EH (cell line): ENCODE measurements around the gene MC2R.

Experiments
- DNase-seq: peaks from one replicate; pipeline ENCODE4 v3.0.0-alpha.2; 2015; ENCODE audit warnings: low read depth

Gene MC2R

DNA sequence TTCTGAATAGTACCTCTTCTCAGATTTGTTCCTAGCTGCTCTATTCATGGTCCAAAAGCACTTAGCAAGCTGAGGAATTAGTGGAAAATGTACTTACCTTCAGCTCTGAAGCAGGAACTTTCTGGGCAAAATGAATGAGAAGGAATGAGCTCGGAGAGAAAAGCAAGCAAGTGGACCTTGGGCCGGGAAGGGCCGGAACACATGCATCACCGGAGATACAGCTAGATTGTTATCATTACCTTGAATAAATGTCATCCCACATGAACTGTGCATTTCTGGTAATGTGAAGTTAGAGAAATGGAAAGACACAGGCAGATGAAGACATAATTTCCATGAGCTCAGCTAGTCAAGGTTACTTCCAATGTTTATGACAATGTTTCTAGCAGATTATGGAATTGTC, at the start of gene MC2R:
Gene MC2R (minus strand): TSS at position 146 of the 400 bp plus-strand sequence. CDS start 30,018 bp downstream, outside the sequence.
- DNase-seq: no peak

DNA sequence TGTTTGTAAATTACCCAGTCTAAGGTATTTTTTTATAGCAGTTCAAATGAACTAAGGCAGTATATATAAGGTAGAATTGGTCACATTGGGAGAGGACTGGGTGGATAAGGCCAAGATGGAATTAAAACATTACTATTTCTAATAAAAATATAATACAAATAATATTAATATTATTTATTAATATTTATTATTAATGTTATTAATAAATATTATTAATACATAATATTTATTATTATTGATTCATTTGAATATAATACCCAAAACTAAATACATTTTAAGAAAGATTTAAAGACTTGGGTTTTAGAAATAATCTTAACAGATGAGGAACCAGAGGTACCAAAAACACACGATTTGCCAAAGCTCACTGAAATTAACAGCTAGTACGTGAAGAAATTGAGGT, 30.5 kb upstream of the MC2R start:
- DNase-seq: no peak

DNA sequence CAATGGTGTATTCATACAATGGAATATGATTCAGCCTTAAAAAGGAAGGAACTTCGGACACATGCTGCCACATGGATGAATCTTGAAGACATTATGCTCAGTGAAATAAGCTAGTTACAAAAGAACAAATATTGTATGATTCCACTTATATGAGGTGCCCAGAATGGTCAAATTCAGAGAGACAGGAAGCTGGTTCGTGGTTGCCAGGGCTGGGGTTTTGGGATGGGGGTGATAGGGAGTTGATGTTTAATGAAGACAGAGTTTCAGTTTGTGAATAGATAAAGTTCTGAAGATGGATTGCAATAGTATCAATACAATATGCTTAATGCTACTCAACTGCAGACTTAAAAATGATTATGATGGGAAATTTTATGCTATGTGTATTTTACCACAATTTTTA, 28.0 kb upstream of the MC2R start:
- no peak for DNase-seq

DNA sequence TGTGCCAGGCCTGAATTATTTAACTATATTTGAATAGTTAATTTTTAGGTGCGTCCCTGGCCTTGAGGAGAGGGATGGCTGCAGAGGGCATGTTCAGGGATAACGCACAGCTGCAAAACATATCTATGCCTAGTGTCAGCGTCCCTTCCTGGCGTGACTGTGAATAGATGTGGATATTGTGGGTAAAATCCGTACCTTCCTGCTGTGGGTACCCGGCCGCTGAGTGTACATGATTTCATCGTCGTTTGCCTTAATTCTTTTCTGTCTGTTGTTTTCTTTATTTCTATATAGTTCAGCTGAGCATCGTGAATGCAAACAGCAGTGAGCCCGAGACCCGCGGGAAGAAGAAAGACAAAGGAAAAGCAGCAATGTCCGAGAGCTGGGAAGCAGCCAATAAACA, 25.0 kb upstream of the MC2R start:
- no peak for DNase-seq

DNA sequence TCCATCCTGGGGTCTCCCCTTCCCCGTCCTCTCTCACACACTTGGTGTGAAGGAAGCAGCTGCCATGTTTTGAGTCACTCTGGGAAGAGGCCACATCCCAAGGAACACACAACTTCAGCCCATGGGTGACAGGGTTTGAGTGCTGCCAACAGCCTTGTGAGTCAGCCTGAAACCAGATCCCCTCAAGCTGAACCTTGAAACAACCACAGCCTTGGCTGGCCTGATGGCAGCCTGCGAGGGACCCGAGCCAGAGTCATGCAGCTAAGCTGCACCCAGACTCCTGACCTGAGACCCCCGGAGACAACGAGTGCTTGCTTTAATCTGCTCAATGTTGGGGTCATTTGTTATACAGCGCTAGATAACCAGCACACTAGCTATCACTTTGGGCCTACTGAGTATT, 19.3 kb upstream of the MC2R start:
- no peak for DNase-seq

DNA sequence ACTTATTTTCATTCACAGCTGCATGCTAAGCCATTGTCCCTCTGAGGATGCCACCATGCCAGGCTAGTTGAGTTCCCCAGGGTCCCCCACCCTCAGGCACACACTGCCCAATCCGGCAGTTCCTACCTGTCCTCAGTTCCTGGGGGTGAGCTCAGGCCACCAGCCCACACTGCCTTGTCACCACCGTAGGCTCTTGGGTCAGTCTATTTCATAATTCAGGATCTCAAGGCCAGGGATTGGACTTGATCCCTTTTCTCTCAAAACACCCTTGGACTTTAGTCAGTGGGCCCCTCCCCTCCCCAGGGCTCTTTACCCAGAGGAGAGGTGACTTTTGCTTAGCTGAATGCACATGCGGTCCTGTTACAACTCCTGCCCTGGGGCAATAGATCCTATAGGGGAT, 18.7 kb upstream of the MC2R start:
- DNase-seq: no peak

DNA sequence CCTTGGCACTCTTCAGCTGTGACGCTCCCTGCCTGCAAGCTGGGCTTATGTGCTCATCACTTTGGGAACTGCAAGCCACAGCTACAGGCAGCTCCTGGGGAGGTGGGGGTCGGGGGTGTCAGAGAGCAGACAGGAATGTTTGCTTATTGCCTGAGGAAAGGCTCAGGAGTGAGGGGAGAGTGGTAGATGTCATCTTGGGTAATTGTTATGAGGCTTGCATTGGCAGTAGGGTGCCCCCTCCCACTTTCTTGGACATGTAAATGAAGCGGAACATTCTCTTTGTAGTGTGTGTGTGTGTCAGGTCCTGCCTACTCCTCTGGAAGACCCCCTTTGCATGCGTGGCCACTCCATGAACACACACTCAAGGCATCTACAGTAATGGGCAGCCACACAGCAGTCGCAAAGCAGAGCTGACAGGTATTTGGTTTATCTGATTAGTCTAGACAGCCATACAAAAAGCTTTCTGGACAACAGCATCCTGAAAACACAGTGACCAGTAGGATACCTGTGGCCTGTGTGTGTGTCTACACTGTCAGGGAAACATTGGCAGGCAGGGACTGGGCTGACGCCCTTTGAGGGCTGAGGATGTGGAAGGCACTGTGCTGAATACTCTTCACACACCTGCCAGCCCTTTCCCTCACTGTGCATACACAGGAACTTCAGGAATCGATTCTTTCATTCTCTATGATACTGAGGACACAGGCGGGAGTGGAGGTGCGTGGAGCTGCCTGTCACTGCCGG, 17.1 kb upstream of the MC2R start:
- DNase-seq: no peak

DNA sequence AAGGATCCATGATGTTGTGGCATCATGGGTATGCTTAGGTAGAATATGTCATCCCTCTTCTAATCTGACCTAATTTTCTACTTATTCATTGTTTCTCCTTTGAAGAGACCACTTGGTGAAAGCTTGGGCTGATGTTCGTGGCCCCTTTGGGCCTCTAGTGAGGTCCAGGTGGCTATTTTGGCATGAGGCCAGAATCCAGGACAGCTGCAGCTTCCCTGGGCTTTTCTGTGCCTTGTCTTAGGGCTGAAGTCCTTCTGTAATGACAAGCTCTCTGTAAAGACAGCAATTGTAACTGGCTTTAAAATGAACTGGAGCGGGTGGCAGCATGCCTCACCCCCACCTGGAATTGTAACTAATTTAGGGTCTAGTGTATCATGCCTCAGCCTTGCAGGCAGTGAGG, 15.6 kb upstream of the MC2R start:
- DNase-seq: no peak

DNA sequence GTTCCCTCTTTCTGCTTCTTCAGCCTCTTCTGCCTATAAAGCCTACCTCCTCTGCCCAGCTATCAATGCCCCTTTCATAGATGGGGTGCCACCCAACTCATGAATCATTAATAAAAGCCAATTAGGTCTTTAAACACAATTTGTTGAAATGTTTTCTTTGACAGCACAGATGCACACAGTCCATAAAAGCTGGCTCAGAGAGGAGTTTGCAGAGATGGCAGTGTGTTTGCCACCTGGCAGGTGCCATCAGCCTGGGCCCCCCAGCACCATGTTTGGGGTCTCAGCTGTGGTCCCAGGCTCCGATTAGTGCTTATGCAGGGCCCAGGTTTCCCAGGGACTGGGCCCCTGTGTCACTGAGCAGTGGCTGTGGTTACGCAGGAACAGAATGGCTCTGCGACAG, 7.9 kb upstream of the MC2R start:
- DNase-seq: no peak

DNA sequence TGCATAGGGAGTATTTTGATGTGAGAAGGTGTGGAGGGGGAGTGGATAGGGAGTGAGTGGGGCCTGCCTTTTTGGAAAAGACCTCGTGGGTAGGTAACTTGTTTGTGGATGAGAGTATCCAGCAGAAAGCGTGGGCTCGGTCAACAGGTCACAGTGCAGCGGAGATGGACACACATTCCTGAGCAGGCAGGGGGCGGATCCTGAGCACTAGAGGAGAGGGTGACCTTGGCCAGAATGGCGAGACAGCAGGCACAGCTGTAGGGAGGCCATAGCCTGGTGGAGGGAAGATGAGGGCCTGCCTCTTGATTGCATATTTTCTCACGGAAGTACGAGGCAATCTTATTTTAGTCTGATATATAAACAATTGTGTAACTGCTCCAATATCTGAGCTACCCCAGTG, 3.6 kb upstream of the MC2R start:
- DNase-seq: no peak

DNA sequence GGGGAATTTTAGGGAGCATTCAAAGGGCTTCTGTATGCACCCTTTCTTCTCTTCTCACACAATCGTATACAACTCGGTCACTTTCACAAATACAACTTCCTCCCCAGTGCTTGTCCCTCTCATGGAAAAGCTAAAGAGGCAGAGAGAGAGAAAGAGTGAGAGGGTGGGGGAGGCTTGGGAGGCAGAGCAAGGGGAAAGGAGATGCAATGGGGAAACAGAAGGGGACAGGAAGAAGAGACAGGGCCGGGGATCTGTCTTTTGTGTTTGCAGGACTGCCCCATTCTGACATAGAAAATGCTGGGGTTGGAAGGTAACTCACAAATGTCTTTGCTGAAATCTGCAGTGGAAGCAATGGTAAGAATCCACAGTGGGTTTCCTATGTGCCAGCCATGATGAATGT, 2.1 kb upstream of the MC2R start:
- no peak for DNase-seq

DNA sequence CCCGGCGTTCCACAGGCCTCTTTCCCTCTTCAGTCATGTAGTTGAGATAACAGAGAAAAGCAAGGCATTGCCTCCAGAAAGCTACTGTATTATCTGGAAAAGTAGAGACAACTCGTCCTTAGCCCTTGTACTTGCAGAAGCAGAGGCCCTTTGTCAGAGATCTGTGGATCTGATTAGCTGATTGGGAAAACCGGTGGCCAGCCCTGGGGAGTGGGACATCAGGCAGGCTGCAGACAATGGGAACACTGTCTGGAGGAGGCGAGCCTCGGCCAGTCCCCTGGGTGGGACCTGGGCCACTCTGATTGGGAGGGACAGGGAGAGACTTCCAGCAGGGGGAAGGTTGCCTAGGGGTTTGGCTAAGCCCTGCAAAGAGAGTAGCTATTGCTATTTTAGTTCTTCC, 1.2 kb upstream of the MC2R start:
- no peak for DNase-seq

DNA sequence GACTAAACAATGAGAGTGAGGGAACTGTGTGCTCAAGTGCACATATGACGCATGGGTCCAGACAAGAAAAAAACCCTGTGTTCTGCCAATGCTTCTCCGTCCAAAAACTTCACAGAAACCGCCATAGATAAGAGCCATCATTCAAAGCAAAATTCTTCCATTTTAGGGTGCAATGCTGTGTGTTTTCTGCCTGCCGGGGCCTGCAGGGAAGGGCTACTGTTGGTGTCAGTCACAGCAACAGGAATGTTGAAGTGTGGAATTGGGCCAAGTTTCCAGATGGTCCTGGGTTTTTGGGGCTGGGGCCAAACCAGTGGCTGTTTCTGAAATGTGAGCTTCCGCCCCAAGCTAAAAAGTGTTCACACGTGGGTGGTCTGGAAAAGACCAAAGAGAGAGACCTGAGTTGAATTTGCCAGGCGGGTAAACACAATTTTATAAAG, 677 bp upstream of the MC2R start:
- DNase-seq: no peak

DNA sequence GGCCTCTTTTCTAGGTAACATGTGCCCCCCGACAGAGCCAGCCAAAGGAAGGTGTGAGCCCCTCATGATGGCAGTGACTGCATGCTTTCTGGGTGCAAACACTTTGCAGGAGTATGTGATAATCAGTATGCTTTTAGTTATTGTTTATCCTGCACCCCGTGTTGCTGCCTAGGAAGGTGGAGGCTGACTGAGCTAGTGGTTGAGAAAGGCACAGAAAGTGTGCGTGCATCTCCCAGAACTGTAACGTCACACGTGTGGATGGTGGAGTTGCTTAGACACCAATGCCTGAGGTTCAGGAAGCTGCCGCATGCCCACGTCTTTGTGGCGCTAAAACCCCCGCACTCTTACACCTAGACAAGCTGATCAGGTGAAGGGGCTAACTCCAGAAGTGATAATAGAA, 580 bp downstream of the MC2R start:
- no peak for DNase-seq

DNA sequence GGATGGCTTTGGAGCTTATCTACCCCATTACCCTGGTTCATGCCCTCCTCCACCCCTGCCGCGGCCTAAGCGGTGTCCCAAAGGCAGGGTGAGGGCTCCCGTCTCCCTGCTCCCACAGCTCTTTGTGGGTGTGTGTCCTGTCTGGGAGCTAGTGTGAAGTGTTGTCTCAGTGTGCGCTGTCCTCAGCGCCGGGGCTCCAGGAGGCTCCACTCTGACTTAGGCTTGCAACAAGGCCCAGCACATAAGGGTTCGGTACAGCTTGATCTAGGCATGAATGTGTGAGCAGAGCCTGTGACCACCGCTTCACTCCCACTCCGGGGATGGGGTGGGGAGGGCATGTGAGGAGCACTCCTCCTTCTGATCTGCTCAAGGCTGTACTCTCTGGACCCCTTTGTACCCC, 1.2 kb downstream of the MC2R start:
- no peak for DNase-seq

DNA sequence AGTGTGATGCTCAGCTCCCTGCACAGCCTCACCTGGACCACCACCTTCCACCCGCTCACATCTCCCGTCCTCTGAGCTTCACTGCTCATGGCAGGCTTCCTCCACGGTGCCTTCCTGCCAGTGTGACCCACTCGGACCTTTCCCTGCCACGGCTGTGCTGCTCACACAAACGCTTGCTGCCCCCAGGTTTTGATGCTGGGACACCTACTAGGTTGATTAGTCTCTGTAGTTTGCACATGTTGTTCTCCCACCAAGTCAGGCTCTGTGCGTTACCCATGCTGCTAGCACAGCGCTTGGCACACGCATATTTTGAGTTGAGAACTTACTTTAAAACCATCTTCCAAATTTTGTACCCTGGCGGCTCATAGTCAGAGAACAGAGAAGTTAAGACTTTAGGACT, 2.1 kb downstream of the MC2R start:
- DNase-seq: no peak

DNA sequence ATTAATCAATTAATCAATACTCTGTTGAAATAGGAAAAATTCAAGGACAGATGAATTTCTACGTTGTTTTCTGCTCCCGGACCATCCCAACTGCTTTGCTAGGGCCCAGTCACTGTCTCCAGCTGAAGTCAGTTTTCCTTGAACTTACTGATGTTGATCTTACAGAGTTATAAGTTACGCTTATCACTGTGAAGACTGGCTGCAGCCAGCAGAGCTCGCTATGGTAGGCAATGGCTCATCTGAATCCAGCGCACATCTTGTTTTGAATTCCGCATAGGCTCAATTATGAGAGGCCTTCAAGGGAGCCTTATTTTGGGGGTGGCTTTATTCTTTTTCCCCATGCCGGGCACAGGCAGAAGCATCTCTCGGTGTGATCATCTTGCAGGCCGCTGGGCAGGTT, 2.7 kb downstream of the MC2R start:
- DNase-seq: no peak

DNA sequence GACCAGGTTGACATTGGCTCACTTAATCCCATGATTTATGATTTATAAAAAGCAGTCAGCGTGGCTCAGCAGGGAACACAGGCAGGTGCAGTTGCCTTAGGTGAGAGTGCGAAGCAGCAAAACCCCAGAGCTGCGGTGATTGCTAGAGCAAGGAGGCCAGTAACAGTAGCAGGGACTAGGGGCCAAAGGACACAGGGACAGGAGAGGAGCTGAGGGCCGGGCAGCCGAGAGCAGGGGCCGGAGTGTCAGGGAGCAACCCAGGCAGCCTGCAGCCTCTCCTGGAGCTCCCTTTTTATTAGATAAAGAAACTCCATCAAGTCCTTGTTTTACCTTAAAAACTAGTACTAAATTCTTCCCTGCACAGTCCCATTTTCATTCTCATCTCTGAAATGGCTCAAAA, 4.3 kb downstream of the MC2R start:
- DNase-seq: no peak

DNA sequence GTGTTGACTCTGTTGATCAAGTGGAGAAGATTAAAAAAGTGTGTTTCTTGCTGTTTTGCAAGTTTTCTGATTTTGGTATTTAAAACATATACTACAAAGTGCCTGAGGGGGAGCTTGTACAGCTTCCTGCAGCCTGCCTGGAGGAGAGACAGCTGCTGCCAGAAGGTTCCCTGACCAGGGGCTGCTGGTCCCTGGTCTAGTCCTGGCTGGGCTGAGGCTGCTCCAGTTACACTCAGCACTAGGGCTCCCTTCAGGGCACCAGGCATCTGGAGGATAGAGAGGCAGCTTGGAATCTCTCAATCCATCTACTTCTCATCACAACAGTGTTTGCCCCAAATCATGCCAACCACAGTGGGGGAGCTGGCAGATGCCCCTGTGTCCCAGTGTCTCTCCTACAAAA, 4.8 kb downstream of the MC2R start:
- no peak for DNase-seq

DNA sequence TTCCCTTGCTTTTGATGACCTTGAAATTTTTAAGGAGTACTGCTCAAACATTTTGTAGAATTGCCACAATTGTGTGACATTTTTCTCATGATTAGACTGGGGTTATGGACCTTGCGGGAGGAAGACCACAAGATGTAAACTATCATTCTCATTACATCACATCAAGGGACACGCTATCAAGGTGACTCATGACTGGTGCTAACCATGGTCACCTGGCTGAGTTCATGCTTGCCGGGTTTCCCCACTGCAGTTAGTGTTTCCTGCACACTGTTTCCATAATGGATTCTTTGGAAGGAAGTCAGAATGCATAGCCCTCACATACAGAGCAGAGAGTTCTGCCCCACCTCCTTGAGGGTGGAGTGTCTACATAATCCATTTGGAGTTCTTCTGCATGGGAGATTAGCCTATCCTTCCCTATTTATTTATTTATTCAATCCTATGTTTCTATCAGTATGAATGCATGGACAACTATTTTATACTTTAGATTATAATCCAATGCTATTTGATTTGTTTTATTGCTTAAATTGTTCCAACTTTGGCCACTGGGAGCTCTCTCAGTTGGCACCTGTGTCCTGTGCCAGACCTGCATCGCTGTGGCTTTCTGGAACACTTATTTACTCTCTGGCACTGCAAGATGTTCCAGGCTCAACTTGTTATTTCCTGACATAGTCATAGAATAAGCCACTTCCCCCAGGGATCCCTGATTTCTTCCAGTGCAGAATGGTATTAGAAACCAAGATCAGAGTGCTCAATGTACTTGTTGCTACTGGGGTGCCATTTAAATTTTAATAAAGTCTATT, 6.0 kb downstream of the MC2R start:
- DNase-seq: no peak

DNA sequence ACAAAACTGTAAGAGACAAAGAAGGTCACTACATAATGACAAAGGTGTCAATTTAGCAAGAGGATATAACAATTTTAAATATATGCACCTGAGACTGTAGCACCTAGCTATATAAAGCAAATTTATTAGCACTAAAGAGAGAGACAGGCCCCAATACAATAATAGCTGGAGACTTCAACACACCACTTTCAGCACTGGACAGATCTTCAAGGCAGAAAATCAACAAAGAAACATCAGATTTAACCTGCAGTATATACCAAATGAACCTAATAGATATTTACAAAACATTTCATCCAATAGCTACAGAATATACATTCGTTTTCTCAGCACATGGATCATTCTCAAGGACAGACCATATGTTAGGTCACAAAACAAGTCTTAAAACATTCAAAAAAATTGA, 14.7 kb downstream of the MC2R start:
- DNase-seq: no peak

DNA sequence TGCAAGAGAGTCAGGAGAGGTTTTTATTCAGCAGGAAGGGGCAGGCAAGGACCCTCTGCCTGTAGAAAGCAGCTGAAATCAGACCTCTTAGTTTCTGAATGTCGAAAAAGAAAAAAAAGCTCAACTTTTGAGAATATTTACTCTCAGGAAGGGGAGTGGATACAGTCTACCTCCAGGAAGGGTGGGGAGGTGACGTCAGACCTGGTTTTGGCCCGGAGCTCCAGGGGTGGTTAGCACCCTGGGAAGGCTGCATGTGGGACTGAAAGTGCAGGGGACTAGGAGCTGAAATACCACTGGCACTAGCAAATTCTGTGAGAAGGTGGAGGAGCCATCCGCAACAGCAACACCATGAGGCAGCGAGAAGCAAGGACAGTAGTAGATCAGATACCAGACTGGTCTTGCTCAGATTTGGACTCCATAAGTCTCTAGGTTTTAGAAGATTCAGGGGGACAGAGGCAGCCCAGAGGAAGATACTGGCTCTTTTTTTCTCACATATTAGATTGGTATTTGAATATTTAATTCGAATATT, 19.8 kb downstream of the MC2R start:
- no peak for DNase-seq

DNA sequence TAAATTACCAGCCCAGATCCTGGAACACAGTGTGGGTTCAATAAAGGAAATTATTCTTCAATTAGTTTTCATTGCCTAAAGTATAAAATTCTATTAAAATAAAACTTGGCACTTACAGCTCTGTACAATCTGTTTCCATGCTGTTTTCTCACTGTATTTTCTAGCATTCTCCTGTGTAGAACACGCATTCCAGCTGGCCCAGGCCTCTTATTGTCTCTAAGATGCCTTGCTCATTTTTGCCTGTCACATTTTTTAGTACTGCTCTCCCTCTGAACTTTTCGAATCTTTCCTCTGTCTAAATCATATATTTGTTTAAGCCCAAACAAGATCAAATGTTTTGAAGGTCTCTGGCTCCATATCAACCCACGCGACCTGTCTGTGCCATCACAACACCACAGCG, 20.8 kb downstream of the MC2R start:
- DNase-seq: no peak

DNA sequence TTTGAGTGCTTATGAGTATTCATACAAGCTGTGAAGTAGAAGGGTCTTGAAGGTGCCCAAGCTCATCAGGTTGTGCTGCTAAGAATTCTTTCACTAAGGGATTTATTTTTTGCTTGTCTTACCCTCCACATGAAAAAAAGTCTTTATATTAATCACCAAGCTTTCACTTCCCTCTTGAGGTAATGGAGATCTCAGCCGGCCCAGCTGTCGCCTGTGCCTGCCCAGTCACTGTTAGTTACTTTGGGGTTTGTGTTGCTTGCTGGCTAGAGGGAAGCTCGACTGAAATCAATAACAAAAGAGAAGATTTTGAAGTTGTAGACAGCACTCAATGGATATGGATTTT, 21.9 kb downstream of the MC2R start:
- DNase-seq: no peak
